ENCODE results near the gene BMPR1B.
"Not testable (repeated sequence)": the region's sequence is repeated elsewhere in the genome, so short reads cannot be mapped to it uniquely, and the experiment has no call there.

BMPR1B gene

GRCh38 chr4:94828882-94829281 is 71.1 kb downstream of the BMPR1B start:
- no peak for DNase-seq
- Histone ChIP-seq H3K27me3 (replicated peaks in 2 of 5; ENCODE audit: control insufficient read depth in 4 of 5, insufficient read depth in 5 of 5, low read length in 4 of 5) (no peaks in the 10 kb centered on the region), H3K4me1 (ENCODE audit: control extremely low read depth in 1 of 4, control insufficient read depth in 4 of 4, insufficient read depth in 4 of 4, low read length in 3 of 4) (peaks cover 0 to 2% (median 0%) of the 10 kb centered on the region in 4 experiments), H3K9me3 (ENCODE audit: control extremely low read depth in 1 of 5, control insufficient read depth in 4 of 5, insufficient read depth in 2 of 5, low read depth in 1 of 5, low read length in 4 of 5) (no peaks in the 10 kb centered on the region), H3K27ac (ENCODE audit: insufficient read depth in 1 of 2, low read depth in 1 of 2, low read length in 2 of 2, poor library complexity in 1 of 2, severe bottlenecking in 2 of 2) (no peak overlapping the region), H3K4me3 (ENCODE audit: control insufficient read depth in 1 of 7, extremely low read depth in 1 of 7, insufficient read depth in 4 of 7, low read depth in 2 of 7, low read length in 6 of 7) (no peak overlapping the region), H3K36me3 (ENCODE audit: control insufficient read depth in 4 of 4, insufficient read depth in 4 of 4, low read length in 3 of 4) (no peaks in the 10 kb centered on the region)
- no CpG with 5 or more reads among the region's 1 CpG for whole genome bisulfite sequencing (ENCODE audit: insufficient coverage)
- POLR2A ChIA-PET, result no interaction called here
- CTCF ChIA-PET, result no interaction called here

- no CpG with 5 or more reads among the region's 2 CpGs for whole genome bisulfite sequencing (ENCODE audit: insufficient coverage)
- Histone ChIP-seq H3K9me3 (ENCODE audit: control extremely low read depth in 1 of 5, control insufficient read depth in 4 of 5, insufficient read depth in 2 of 5, low read depth in 1 of 5, low read length in 4 of 5) (no peaks in the 10 kb centered on the region), H3K36me3 (ENCODE audit: control insufficient read depth in 4 of 4, insufficient read depth in 4 of 4, low read length in 3 of 4) (no peaks in the 10 kb centered on the region), H3K4me3 (ENCODE audit: control insufficient read depth in 1 of 7, extremely low read depth in 1 of 7, insufficient read depth in 4 of 7, low read depth in 2 of 7, low read length in 6 of 7) (no peak overlapping the region), H3K27me3 (replicated peaks in 2 of 5; ENCODE audit: control insufficient read depth in 4 of 5, insufficient read depth in 5 of 5, low read length in 4 of 5) (no peaks in the 10 kb centered on the region), H3K27ac (ENCODE audit: insufficient read depth in 1 of 2, low read depth in 1 of 2, low read length in 2 of 2, poor library complexity in 1 of 2, severe bottlenecking in 2 of 2) (no peak overlapping the region), H3K4me1 (ENCODE audit: control extremely low read depth in 1 of 4, control insufficient read depth in 4 of 4, insufficient read depth in 4 of 4, low read length in 3 of 4) (no peaks in the 10 kb centered on the region)
- ChIA-PET POLR2A (no interaction called here), CTCF (no interaction called here)
- no peak for DNase-seq
Measured at GRCh38 chr4:94831607-94832006, 73.9 kb downstream of the BMPR1B start.

- WGBS (ENCODE audit: insufficient coverage), result 92% methylated on average over 5 of the region's 5 CpGs
- H3K4me1 ChIP-seq (ENCODE audit: control extremely low read depth in 1 of 4, control insufficient read depth in 4 of 4, insufficient read depth in 4 of 4, low read length in 3 of 4); H3K36me3 ChIP-seq (ENCODE audit: control insufficient read depth in 4 of 4, insufficient read depth in 4 of 4, low read length in 3 of 4); DNase-seq; H3K9me3 ChIP-seq (ENCODE audit: control extremely low read depth in 1 of 5, control insufficient read depth in 4 of 5, insufficient read depth in 2 of 5, low read depth in 1 of 5, low read length in 4 of 5); POLR2A ChIA-PET; H3K4me3 ChIP-seq (ENCODE audit: control insufficient read depth in 1 of 7, extremely low read depth in 1 of 7, insufficient read depth in 4 of 7, low read depth in 2 of 7, low read length in 6 of 7); H3K27ac ChIP-seq (ENCODE audit: insufficient read depth in 1 of 2, low read depth in 1 of 2, low read length in 2 of 2, poor library complexity in 1 of 2, severe bottlenecking in 2 of 2); H3K27me3 ChIP-seq (replicated peaks in 2 of 5; ENCODE audit: control insufficient read depth in 4 of 5, insufficient read depth in 5 of 5, low read length in 4 of 5); CTCF ChIA-PET: not testable (repeated sequence)
Measured at GRCh38 chr4:94832329-94832728, 74.6 kb downstream of the BMPR1B start.

- ChIA-PET POLR2A (no interaction called here), CTCF (no interaction called here)
- WGBS (ENCODE audit: insufficient coverage), result no CpG with 5 or more reads among the region's 1 CpG
- Histone ChIP-seq H3K27me3 (replicated peaks in 2 of 5; ENCODE audit: control insufficient read depth in 4 of 5, insufficient read depth in 5 of 5, low read length in 4 of 5) (no peaks in the 10 kb centered on the region), H3K27ac (ENCODE audit: insufficient read depth in 1 of 2, low read depth in 1 of 2, low read length in 2 of 2, poor library complexity in 1 of 2, severe bottlenecking in 2 of 2) (no peak overlapping the region), H3K36me3 (ENCODE audit: control insufficient read depth in 4 of 4, insufficient read depth in 4 of 4, low read length in 3 of 4) (no peaks in the 10 kb centered on the region), H3K4me1 (ENCODE audit: control extremely low read depth in 1 of 4, control insufficient read depth in 4 of 4, insufficient read depth in 4 of 4, low read length in 3 of 4) (no peaks in the 10 kb centered on the region), H3K9me3 (ENCODE audit: control extremely low read depth in 1 of 5, control insufficient read depth in 4 of 5, insufficient read depth in 2 of 5, low read depth in 1 of 5, low read length in 4 of 5) (no peaks in the 10 kb centered on the region), H3K4me3 (ENCODE audit: control insufficient read depth in 1 of 7, extremely low read depth in 1 of 7, insufficient read depth in 4 of 7, low read depth in 2 of 7, low read length in 6 of 7) (no peak overlapping the region)
- no peak for DNase-seq
Measured at GRCh38 chr4:94833394-94833793, 75.6 kb downstream of the BMPR1B start.

- Histone ChIP-seq H3K4me1 (ENCODE audit: control extremely low read depth in 1 of 4, control insufficient read depth in 4 of 4, insufficient read depth in 4 of 4, low read length in 3 of 4) (no peaks in the 10 kb centered on the region), H3K27me3 (replicated peaks in 2 of 5; ENCODE audit: control insufficient read depth in 4 of 5, insufficient read depth in 5 of 5, low read length in 4 of 5) (no peaks in the 10 kb centered on the region), H3K4me3 (ENCODE audit: control insufficient read depth in 1 of 7, extremely low read depth in 1 of 7, insufficient read depth in 4 of 7, low read depth in 2 of 7, low read length in 6 of 7) (no peak overlapping the region), H3K9me3 (ENCODE audit: control extremely low read depth in 1 of 5, control insufficient read depth in 4 of 5, insufficient read depth in 2 of 5, low read depth in 1 of 5, low read length in 4 of 5) (no peaks in the 10 kb centered on the region), H3K27ac (ENCODE audit: insufficient read depth in 1 of 2, low read depth in 1 of 2, low read length in 2 of 2, poor library complexity in 1 of 2, severe bottlenecking in 2 of 2) (no peak overlapping the region), H3K36me3 (ENCODE audit: control insufficient read depth in 4 of 4, insufficient read depth in 4 of 4, low read length in 3 of 4) (no peaks in the 10 kb centered on the region)
- ChIA-PET CTCF (no interaction called here), POLR2A (no interaction called here)
- DNase-seq, result no peak
- no CpG with 5 or more reads among the region's 1 CpG for WGBS (ENCODE audit: insufficient coverage)
Measured at GRCh38 chr4:94834501-94834900, 76.7 kb downstream of the BMPR1B start.

- H3K4me3 ChIP-seq (ENCODE audit: control insufficient read depth in 1 of 7, extremely low read depth in 1 of 7, insufficient read depth in 4 of 7, low read depth in 2 of 7, low read length in 6 of 7); POLR2A ChIA-PET; DNase-seq; H3K36me3 ChIP-seq (ENCODE audit: control insufficient read depth in 4 of 4, insufficient read depth in 4 of 4, low read length in 3 of 4); H3K27ac ChIP-seq (ENCODE audit: insufficient read depth in 1 of 2, low read depth in 1 of 2, low read length in 2 of 2, poor library complexity in 1 of 2, severe bottlenecking in 2 of 2); H3K27me3 ChIP-seq (replicated peaks in 2 of 5; ENCODE audit: control insufficient read depth in 4 of 5, insufficient read depth in 5 of 5, low read length in 4 of 5); H3K4me1 ChIP-seq (ENCODE audit: control extremely low read depth in 1 of 4, control insufficient read depth in 4 of 4, insufficient read depth in 4 of 4, low read length in 3 of 4); H3K9me3 ChIP-seq (ENCODE audit: control extremely low read depth in 1 of 5, control insufficient read depth in 4 of 5, insufficient read depth in 2 of 5, low read depth in 1 of 5, low read length in 4 of 5); CTCF ChIA-PET: not testable (repeated sequence)
- 96% methylated on average over 14 of the region's 29 CpGs for WGBS (ENCODE audit: insufficient coverage)
Measured at GRCh38 chr4:94841166-94841863, 83.6 kb downstream of the BMPR1B start.

GRCh38 chr4:94841864-94842221 is 84.1 kb downstream of the BMPR1B start:
- CTCF ChIA-PET, result no interaction called here
- Histone ChIP-seq H3K27me3 (replicated peaks in 2 of 5; ENCODE audit: control insufficient read depth in 4 of 5, insufficient read depth in 5 of 5, low read length in 4 of 5) (no peaks in the 10 kb centered on the region), H3K36me3 (ENCODE audit: control insufficient read depth in 4 of 4, insufficient read depth in 4 of 4, low read length in 3 of 4) (no peaks in the 10 kb centered on the region), H3K9me3 (ENCODE audit: control extremely low read depth in 1 of 5, control insufficient read depth in 4 of 5, insufficient read depth in 2 of 5, low read depth in 1 of 5, low read length in 4 of 5) (no peaks in the 10 kb centered on the region), H3K27ac (ENCODE audit: insufficient read depth in 1 of 2, low read depth in 1 of 2, low read length in 2 of 2, poor library complexity in 1 of 2, severe bottlenecking in 2 of 2) (no peak overlapping the region), H3K4me1 (ENCODE audit: control extremely low read depth in 1 of 4, control insufficient read depth in 4 of 4, insufficient read depth in 4 of 4, low read length in 3 of 4) (no peaks in the 10 kb centered on the region), H3K4me3 (ENCODE audit: control insufficient read depth in 1 of 7, extremely low read depth in 1 of 7, insufficient read depth in 4 of 7, low read depth in 2 of 7, low read length in 6 of 7) (no peak overlapping the region)
- no peak for DNase-seq
- WGBS (ENCODE audit: insufficient coverage), result 80% methylated on average over 1 of the region's 3 CpGs
- POLR2A ChIA-PET, result no interaction called here
